Frontal cortex (tissue), 4 donors: ENCODE data around the gene INTS7. TPM values are rescaled to one million over a fixed set of nuclear protein-coding genes. Genes with fewer than 3 reads are reported as not detected.
"Not testable (repeated sequence)": the region's sequence is repeated elsewhere in the genome, so short reads cannot be mapped to it uniquely, and the experiment has no call there.

Experiments used
- DNase-seq, 2 donors: peaks; one replicate each; pipeline ENCODE4 v3.0.0; 2012; ENCODE audit warnings: low spot score in 2 of 2
- FAIRE-seq: peaks from 2 replicates; lab custom pipeline; 2012; peaks lifted over from hg19 to GRCh38; lab: Jason Lieb, UNC
- total RNA-seq: library from RNA; depleted of rRNA; stranded (reverse); fragments of >200 nt; gene quantifications from one replicate; pipeline ENCODE4 v1.2.3, GENCODE V29; 2014
- donor health status: control.
- donor health status: control.
- donor health status: control.

The INTS7 gene
- total RNA-seq, 1 donor from 2014 or later: 39.9 TPM

GRCh38 chr1:211918843-211919414 lies 116.4 kb downstream of the INTS7 start:
- FAIRE-seq: no peak
- no peak for DNase-seq

GRCh38 chr1:211916458-211916857 lies 118.9 kb downstream of the INTS7 start:
- DNase-seq, FAIRE-seq: not testable (repeated sequence)

- DNase-seq (no peak), FAIRE-seq (no peak)
Measured at GRCh38 chr1:211915924-211916323, 119.4 kb downstream of the INTS7 start.

GRCh38 chr1:211912844-211913432 lies 122.4 kb downstream of the INTS7 start:
- DNase-seq (no peak), FAIRE-seq (no peak)

- DNase-seq (no peak), FAIRE-seq (no peak)
Measured at GRCh38 chr1:211912038-211912437, 123.3 kb downstream of the INTS7 start.

- FAIRE-seq (no peak), DNase-seq (no peak)
Measured at GRCh38 chr1:211910913-211911485, 124.4 kb downstream of the INTS7 start.

GRCh38 chr1:211910113-211910884 lies 125.1 kb downstream of the INTS7 start:
- FAIRE-seq: no peak

GRCh38 chr1:211909395-211909794 lies 126.0 kb downstream of the INTS7 start:
- FAIRE-seq (no peak), DNase-seq (no peak)

More at GRCh38 chr1:211910113-211910884, 125.1 kb downstream of the INTS7 start:
- DNase-seq: no peak

- DNase-seq (no peak), FAIRE-seq (no peak)
Measured at GRCh38 chr1:211908951-211909350, 126.4 kb downstream of the INTS7 start.

- DNase-seq (no peak), FAIRE-seq (no peak)
Measured at GRCh38 chr1:211908453-211908852, 126.9 kb downstream of the INTS7 start.

GRCh38 chr1:211903490-211904245 lies 131.7 kb downstream of the INTS7 start:
- DNase-seq (no peak), FAIRE-seq (no peak)

GRCh38 chr1:211902624-211903291 lies 132.6 kb downstream of the INTS7 start:
- DNase-seq (no peak), FAIRE-seq (no peak)

- no peak for FAIRE-seq
- no peak for DNase-seq
Measured at GRCh38 chr1:211901945-211902344, 133.4 kb downstream of the INTS7 start.

GRCh38 chr1:211900441-211900840 lies 134.9 kb downstream of the INTS7 start:
- DNase-seq: no peak
- FAIRE-seq: no peak

GRCh38 chr1:211896958-211897357 lies 138.4 kb downstream of the INTS7 start:
- no peak for DNase-seq
- no peak for FAIRE-seq

GRCh38 chr1:211895126-211895759 lies 140.1 kb downstream of the INTS7 start:
- DNase-seq (no peak), FAIRE-seq (no peak)

GRCh38 chr1:211894312-211894711 lies 141.0 kb downstream of the INTS7 start:
- no peak for DNase-seq
- FAIRE-seq: no peak

- no peak for DNase-seq
Measured at GRCh38 chr1:211893260-211893659, 142.1 kb downstream of the INTS7 start.

GRCh38 chr1:211892577-211892976 lies 142.8 kb downstream of the INTS7 start:
- FAIRE-seq: no peak
- DNase-seq: no peak

More at GRCh38 chr1:211893260-211893659, 142.1 kb downstream of the INTS7 start:
- no peak for FAIRE-seq
